Right lobe of liver (tissue), 6 donors: ENCODE measurements around the gene TMUB2. TPM values are rescaled to one million over a fixed set of nuclear protein-coding genes. Genes with fewer than 3 reads are reported as not detected.
"Not testable (repeated sequence)": the region's sequence is repeated elsewhere in the genome, so short reads cannot be mapped to it uniquely, and the experiment has no call there.

ENCODE experiments used
- ATAC-seq, 4 donors: fragments of 200-7000 bp; cut with Tn5 transposase; one replicate each; pipeline ENCODE4 v1.9.1; 2020; ENCODE audit warnings: mild to moderate bottlenecking in 4 of 4, moderate library complexity in 4 of 4
- DNase-seq, 3 donors: peaks; one replicate each; pipeline ENCODE4 v3.0.0-alpha.2; 2020
- H3K27ac ChIP-seq, 3 donors: fragments of 200-600 bp; one replicate each; pipeline ENCODE4 v1.8.0; 2022
- H3K27me3 ChIP-seq, 2 donors: fragments of 200-600 bp; one replicate each; pipeline ENCODE4 v1.8.0; 2022
- H3K36me3 ChIP-seq, 4 donors: fragments of 200-600 bp; sonication (generic) in 1 of 4; one replicate each; pipeline versions ENCODE4 v1.5.1 to v1.8.0; 2017 to 2022; ENCODE audit warnings: control low read depth in 1 of 4
- H3K4me1 ChIP-seq, 4 donors: fragments of 200-600 bp; sonication (generic) in 1 of 4; one replicate each; pipeline versions ENCODE4 v1.5.1 to v1.8.0; 2017 to 2022; ENCODE audit warnings: control low read depth in 1 of 4
- H3K4me3 ChIP-seq, 3 donors: fragments of 200-600 bp; one replicate each; pipeline ENCODE4 v1.8.0; 2022
- H3K9me3 ChIP-seq, 4 donors: fragments of 200-600 bp; sonication (generic) in 1 of 4; one replicate each; pipeline versions ENCODE4 v1.5.1 to v1.8.0; 2017 to 2022; ENCODE audit warnings: control low read depth in 1 of 4
- CTCF ChIP-seq, 4 donors: fragments of 200-600 bp in 3 of 4; fragments of 450-650 bp in 1 of 4; IDR thresholded peaks; one replicate each; pipeline versions ENCODE4 v1.5.1 to v1.8.0; 2016 to 2022; ENCODE audit warnings: antibody characterized with exemption in 4 of 4, mild to moderate bottlenecking in 2 of 4
- POLR2A ChIP-seq: fragments of 450-650 bp; IDR thresholded peaks from one replicate; pipeline ENCODE4 v1.6.1; 2017; ENCODE audit warnings: antibody characterized with exemption, mild to moderate bottlenecking
- WGBS: methylation state at CpG from one replicate; pipeline ENCODE4 v1.1.6; 2018; ENCODE audit warnings: low coverage, low lambda C conversion rate; ENCODE audit not compliant: insufficient coverage; ENCODE audit errors: missing lambda C conversion rate; 5-methylcytosine and 5-hydroxymethylcytosine counted together
- intact Hi-C, 2 donors: fragments of 100-400 bp; cut with DNase I; formaldehyde crosslinking; loops; one replicate each; pipeline versions ENCODE4 v1.11.2 to v1.14.1; 2022
- total RNA-seq, 6 experiments: library from RNA; depleted of rRNA in 2 of 6; stranded (reverse); fragments of >200 nt in 2 of 6; fragmentation: NEBNext Ultra II Directional in 3 of 6; extraction: Animal tissue kit (Norgen Biotek cat#: 25700) in 3 of 6; gene quantifications; one replicate each; pipeline versions ENCODE4 v1.1.0 to v1.2.4, GENCODE V29; 2016 to 2023
- donor health status: DM: no; HTN: yes; CAD: no.
- donor health status: DM: no; HTN: no; CAD: no.
- donor health status: DM: no; HTN: no; CAD: no.
- donor health status: DM: no; HTN: yes; CAD: no.
- donor health status: DM: no; HTN: yes; CAD: no.

Gene TMUB2
- total RNA-seq, 6 experiments from 2014 or later = 13.8 to 18.0 (median 15.7) TPM

DNA sequence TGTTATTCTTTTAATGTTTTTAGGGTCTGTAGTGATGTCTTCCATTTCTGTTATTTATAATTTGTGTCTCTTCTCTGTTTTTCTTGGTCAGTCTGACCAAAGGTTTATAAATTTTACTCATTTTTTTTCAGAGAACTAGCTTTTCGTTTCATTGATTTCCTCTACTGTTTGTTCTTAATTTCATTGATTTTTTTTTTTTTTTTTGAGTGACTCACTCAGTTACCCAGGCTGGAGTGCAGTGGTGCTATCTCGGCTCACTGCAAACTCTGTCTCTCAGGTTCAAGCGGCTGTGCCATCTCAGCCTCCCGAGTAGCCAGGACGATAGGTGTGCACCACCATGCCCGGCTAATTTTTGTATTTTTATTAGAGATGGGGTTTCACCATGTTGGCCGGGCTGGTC, 45.3 kb downstream of the TMUB2 start:
- DNase-seq (no peak), ATAC-seq (peak in 1 of 4 donors; percentile 42)
- no peak for TF ChIP-seq CTCF (IDR thresholded peaks at IDR 0.05)
- TF ChIP-seq POLR2A = no peak
- H3K9me3 ChIP-seq = no peaks in the 10 kb centered on the region
- no peaks in the 10 kb centered on the region for H3K27me3 ChIP-seq
- WGBS = 22% methylated on average over 3 of the region's 7 CpGs
- H3K27ac ChIP-seq = no peak overlapping the region
- intact Hi-C loops = no loop called here
- no peaks in the 10 kb centered on the region for H3K36me3 ChIP-seq
- H3K4me1 ChIP-seq = no peaks in the 10 kb centered on the region
- no peak overlapping the region for H3K4me3 ChIP-seq

GRCh38 chr17:44233582-44233981, 46.8 kb downstream of the TMUB2 start:
- no peaks in the 10 kb centered on the region for H3K4me1 ChIP-seq
- no peaks in the 10 kb centered on the region for H3K9me3 ChIP-seq
- H3K4me3 ChIP-seq = no peak overlapping the region
- 84% methylated on average over 5 of the region's 5 CpGs for WGBS
- ATAC-seq (no peak), DNase-seq (no peak)
- intact Hi-C loops = no loop called here
- H3K27ac ChIP-seq = no peak overlapping the region
- no peaks in the 10 kb centered on the region for H3K36me3 ChIP-seq
- no peaks in the 10 kb centered on the region for H3K27me3 ChIP-seq
- TF ChIP-seq POLR2A (no peak), CTCF (IDR thresholded peaks at IDR 0.05) (no peak)

- H3K9me3 ChIP-seq = no peaks in the 10 kb centered on the region
- intact Hi-C loops = no loop called here
- TF ChIP-seq POLR2A = no peak
- TF ChIP-seq CTCF (IDR thresholded peaks at IDR 0.05) = no peak
- no peaks in the 10 kb centered on the region for H3K27me3 ChIP-seq
- H3K27ac ChIP-seq = no peak overlapping the region
- H3K4me1 ChIP-seq = no peaks in the 10 kb centered on the region
- no peak for ATAC-seq
- H3K36me3 ChIP-seq = no peaks in the 10 kb centered on the region
- no CpG with 5 or more reads among the region's 5 CpGs for WGBS
- DNase-seq = no peak
- no peak overlapping the region for H3K4me3 ChIP-seq
Measured at GRCh38 chr17:44235583-44235936, 48.8 kb downstream of the TMUB2 start.

- no peak for TF ChIP-seq POLR2A
- TF ChIP-seq CTCF (IDR thresholded peaks at IDR 0.05) = no peak
- WGBS = 49% methylated on average over 4 of the region's 5 CpGs
- intact Hi-C loops = no loop called here
- Histone ChIP-seq H3K27ac (no peak overlapping the region), H3K9me3 (no peaks in the 10 kb centered on the region), H3K4me1 (no peaks in the 10 kb centered on the region), H3K36me3 (no peaks in the 10 kb centered on the region), H3K27me3 (no peaks in the 10 kb centered on the region), H3K4me3 (no peak overlapping the region)
- ATAC-seq (peak in 1 of 4 donors; percentile 24), DNase-seq (no peak)
Measured at GRCh38 chr17:44236444-44236991, 49.7 kb downstream of the TMUB2 start.

- H3K9me3 ChIP-seq, DNase-seq, intact Hi-C loops, ATAC-seq, H3K27me3 ChIP-seq, H3K4me3 ChIP-seq, H3K27ac ChIP-seq, H3K4me1 ChIP-seq, H3K36me3 ChIP-seq: not testable (repeated sequence)
- 100% methylated on average over 4 of the region's 28 CpGs for whole genome bisulfite sequencing
Measured at GRCh38 chr17:44237886-44238285, 51.1 kb downstream of the TMUB2 start.
